Measurements from ENCODE around the gene PCDHA7. TPM values are rescaled to one million over a fixed set of nuclear protein-coding genes. Genes with fewer than 3 reads are reported as not detected.
"Not testable (repeated sequence)": the region's sequence is repeated elsewhere in the genome, so short reads cannot be mapped to it uniquely, and the experiment has no call there.

The PCDHA7 gene
- 1 to 10 TPM; 1.3 TPM for total RNA-seq

GRCh38 chr5:140833993-140834392 is at the start of gene PCDHA7:
TSS of gene PCDHA7 (plus strand) at chr5:140834269. CDS start at chr5:140834384, 115 bp downstream.
- H3K27me3 ChIP-seq, result no peaks in the 10 kb centered on the region
- no peaks in the 10 kb centered on the region for H3K4me1 ChIP-seq

GRCh38 chr5:140785905-140786686 is 48.0 kb upstream of the PCDHA7 start, which contains the start of gene PCDHA1:
TSS of gene PCDHA1 (plus strand) at chr5:140786140.
- Histone ChIP-seq H3K9me3 (peaks cover 34 to 88% of the 10 kb centered on the region in 2 donors), H3K27me3 (no peaks in the 10 kb centered on the region)
- TF ChIP-seq POLR2A (IDR thresholded peaks at IDR 0.05) (no peak), CTCF (IDR thresholded peaks at IDR 0.05) (no peak), POLR2AphosphoS5 (IDR thresholded peaks at IDR 0.05) (no peak)

More at GRCh38 chr5:140833993-140834392, at the start of gene PCDHA7:
- Histone ChIP-seq H3K4me3 (peak within 1 kb of the TSS in 1 of 3 donors; percentile 10), H3K9me3 (peaks cover 41 to 62% of the 10 kb centered on the region in 2 donors), H3K36me3 (no peaks in the 10 kb centered on the region), H3K27ac (no peak within 1 kb of the TSS)
- TF ChIP-seq POLR2AphosphoS5 (IDR thresholded peaks at IDR 0.05) (no peak), POLR2A (IDR thresholded peaks at IDR 0.05) (no peak), CTCF (IDR thresholded peaks at IDR 0.05) (no peak)
- intact Hi-C loops (cut with DNase I; ENCODE audit: low total_unique reads), result no loop called here
- no peak for DNase-seq (ENCODE audit: low spot score in 2 of 2)

GRCh38 chr5:140787422-140787821 is 46.6 kb upstream of the PCDHA7 start:
- H3K36me3 ChIP-seq, H3K27ac ChIP-seq: not testable (repeated sequence)
- peaks cover 33 to 89% of the 10 kb centered on the region in 2 donors for H3K9me3 ChIP-seq

More at GRCh38 chr5:140785905-140786686, 48.0 kb upstream of the PCDHA7 start, which contains the start of gene PCDHA1:
- Histone ChIP-seq H3K4me1 (no peaks in the 10 kb centered on the region), H3K27ac (no peak within 1 kb of the TSS), H3K4me3 (no peak within 1 kb of the TSS), H3K36me3 (no peaks in the 10 kb centered on the region)
- intact Hi-C loops (cut with DNase I; ENCODE audit: low total_unique reads), result no loop called here
- DNase-seq (ENCODE audit: low spot score in 2 of 2), result no peak

GRCh38 chr5:140787849-140788504 is 46.1 kb upstream of the PCDHA7 start:
- H3K27me3 ChIP-seq; DNase-seq (ENCODE audit: low spot score in 2 of 2); H3K27ac ChIP-seq; H3K4me3 ChIP-seq; intact Hi-C loops (cut with DNase I; ENCODE audit: low total_unique reads); H3K36me3 ChIP-seq; H3K4me1 ChIP-seq: not testable (repeated sequence)
- H3K9me3 ChIP-seq, result peaks cover 27 to 89% of the 10 kb centered on the region in 2 donors

More at GRCh38 chr5:140787422-140787821, 46.6 kb upstream of the PCDHA7 start:
- intact Hi-C loops (cut with DNase I; ENCODE audit: low total_unique reads); H3K4me1 ChIP-seq; H3K4me3 ChIP-seq; DNase-seq (ENCODE audit: low spot score in 2 of 2); H3K27me3 ChIP-seq: not testable (repeated sequence)

- Histone ChIP-seq H3K36me3 (no peaks in the 10 kb centered on the region), H3K4me1 (no peaks in the 10 kb centered on the region), H3K27me3 (no peaks in the 10 kb centered on the region), H3K27ac (no peak overlapping the region), H3K9me3 (peaks cover 42 to 96% of the 10 kb centered on the region in 2 donors), H3K4me3 (no peak overlapping the region)
- TF ChIP-seq POLR2AphosphoS5 (IDR thresholded peaks at IDR 0.05) (no peak), CTCF (IDR thresholded peaks at IDR 0.05) (no peak), POLR2A (IDR thresholded peaks at IDR 0.05) (no peak)
- no peak for DNase-seq (ENCODE audit: low spot score in 2 of 2)
- intact Hi-C loops (cut with DNase I; ENCODE audit: low total_unique reads), result no loop called here
Observed at GRCh38 chr5:140791089-140791488, 43.0 kb upstream of the PCDHA7 start.
